HG03066 (cell line): Measurements from ENCODE around the gene NFATC4.

Source experiments
- ATAC-seq: cut with Tn5 transposase; IDR thresholded peaks from one replicate; pipeline ENCODE4 v1.9.1; 2021; ENCODE audit warnings: low read depth; ENCODE audit not compliant: unreplicated experiment

Gene NFATC4

GRCh38 chr14:24404814-24405213 is 36.8 kb downstream of the NFATC4 start:
- ATAC-seq = no peak

- ATAC-seq = no peak
These were observed 38.4 kb downstream of the NFATC4 start for GRCh38 chr14:24406416-24406815.

GRCh38 chr14:24407608-24408325 is 39.8 kb downstream of the NFATC4 start:
- no peak for ATAC-seq

GRCh38 chr14:24408764-24409163 is 40.8 kb downstream of the NFATC4 start:
- no peak for ATAC-seq

- ATAC-seq = no peak
These were observed 41.2 kb downstream of the NFATC4 start for GRCh38 chr14:24409192-24409591.

- no peak for ATAC-seq
These were observed 42.0 kb downstream of the NFATC4 start for GRCh38 chr14:24409956-24410355.

GRCh38 chr14:24411443-24412389 is 43.7 kb downstream of the NFATC4 start:
- ATAC-seq = no peak

GRCh38 chr14:24414077-24414476 is 46.1 kb downstream of the NFATC4 start:
- ATAC-seq = no peak

- no peak for ATAC-seq
These were observed 46.9 kb downstream of the NFATC4 start for GRCh38 chr14:24414732-24415420.

GRCh38 chr14:24415421-24416253 is 47.7 kb downstream of the NFATC4 start:
- ATAC-seq = no peak

- no peak for ATAC-seq
These were observed 48.4 kb downstream of the NFATC4 start for GRCh38 chr14:24416254-24416931.

GRCh38 chr14:24416932-24417619 is 49.1 kb downstream of the NFATC4 start:
- no peak for ATAC-seq

GRCh38 chr14:24417832-24418491 is 50.0 kb downstream of the NFATC4 start:
- no peak for ATAC-seq

GRCh38 chr14:24418492-24418873 is 50.5 kb downstream of the NFATC4 start:
- no peak for ATAC-seq

GRCh38 chr14:24422261-24422660 is 54.3 kb downstream of the NFATC4 start:
- ATAC-seq = no peak

GRCh38 chr14:24422694-24423601 is 55.0 kb downstream of the NFATC4 start:
- no peak for ATAC-seq

- ATAC-seq = no peak
These were observed 57.7 kb downstream of the NFATC4 start for GRCh38 chr14:24425704-24426103.
